GM12878 (cell line): ENCODE data around the gene AGBL3. TPM values are rescaled to one million over a fixed set of nuclear protein-coding genes. Genes with fewer than 3 reads are reported as not detected.

Experiments
- ATAC-seq: fragments of 200-7000 bp; cut with Tn5 transposase; 3 replicates; pipeline ENCODE4 v1.9.1; 2020; ENCODE audit warnings: mild to moderate bottlenecking, moderate library complexity
- BruUV-seq: library from RNA; stranded (reverse); fragments of 400-500 nt; replicated peaks from 2 replicates; lab custom pipeline; 2021; lab: Mats Ljungman, UMichigan
- CTCF ChIA-PET: fragments of 300-600 bp; sonication (Branson Sonifier 250); formaldehyde crosslinking; extraction: SDS; loops from one replicate; lab custom pipeline; 2021; ENCODE audit warnings: inconsistent platforms; lab: Yijun Ruan, JAX
- POLR2A ChIA-PET: fragments of 350-600 bp; formaldehyde crosslinking; extraction: SDS; loops from one replicate; lab custom pipeline; 2021; ENCODE audit warnings: inconsistent platforms; lab: Charles Lee
- RAD21 ChIA-PET: fragments of 300-600 bp; sonication (Branson Sonifier 250); formaldehyde crosslinking; loops from one replicate; lab custom pipeline; 2023; ENCODE audit warnings: antibody characterized with exemption; ENCODE audit not compliant: unreplicated experiment; lab: Charles Lee
- SMC1A ChIA-PET: fragments of 300-600 bp; sonication (Branson Sonifier 250); formaldehyde crosslinking; loops from one replicate; lab custom pipeline; 2023; ENCODE audit not compliant: unreplicated experiment, uncharacterized antibody; lab: Charles Lee
- DNase-seq: peaks from one replicate; pipeline ENCODE4 v3.0.0-alpha.2; 2011; ENCODE audit warnings: low read depth, low spot score
- FAIRE-seq: peaks from 3 replicates; lab custom pipeline; 2011; peaks lifted over from hg19 to GRCh38; lab: Jason Lieb, UNC
- H2AFZ ChIP-seq: 2 replicates; pipeline ENCODE4 v1.6.0; 2011; ENCODE audit warnings: low read depth, low read length, control low read depth; ENCODE audit not compliant: control insufficient read depth
- H3K27ac ChIP-seq: 2 replicates; pipeline ENCODE4 v1.5.1; 2011; ENCODE audit warnings: control low read depth; ENCODE audit not compliant: control insufficient read depth, insufficient read depth
- H3K27me3 ChIP-seq, 2 experiments: replicated peaks in 1 of 2; 2 replicates each; pipeline versions ENCODE4 v1.6.0 to v1.6.1; 2011; ENCODE audit warnings: low read length in 1 of 2; ENCODE audit not compliant: control insufficient read depth in 2 of 2, insufficient read depth in 2 of 2
- H3K36me3 ChIP-seq, 2 experiments: 2 replicates each; pipeline ENCODE4 v1.5.1; 2011; ENCODE audit warnings: low read length in 1 of 2; ENCODE audit not compliant: control insufficient read depth in 2 of 2, insufficient read depth in 2 of 2
- H3K4me1 ChIP-seq: 2 replicates; pipeline ENCODE4 v1.6.1; 2011; ENCODE audit warnings: mild to moderate bottlenecking, low read length, moderate library complexity, mixed read lengths; ENCODE audit not compliant: control insufficient read depth, insufficient read depth
- H3K4me2 ChIP-seq: 2 replicates; pipeline ENCODE4 v1.6.0; 2011; ENCODE audit warnings: control low read depth; ENCODE audit not compliant: control insufficient read depth, insufficient read depth
- H3K4me3 ChIP-seq: fragments of 200-600 bp; sonication (generic); 2 replicates; pipeline ENCODE4 v1.5.1; 2016
- H3K79me2 ChIP-seq: 2 replicates; pipeline ENCODE4 v1.6.0; 2011; ENCODE audit warnings: low read length; ENCODE audit not compliant: control insufficient read depth, insufficient read depth
- H3K9ac ChIP-seq: 2 replicates; pipeline ENCODE4 v1.8.0; 2011; ENCODE audit warnings: low read length, control low read depth, mixed read lengths; ENCODE audit not compliant: control insufficient read depth, insufficient read depth
- H3K9me3 ChIP-seq: replicated peaks from 3 replicates; pipeline ENCODE4 v1.5.1; 2011; ENCODE audit warnings: mild to moderate bottlenecking, low read length; ENCODE audit not compliant: control insufficient read depth, insufficient read depth
- H4K20me1 ChIP-seq: 2 replicates; pipeline ENCODE4 v1.6.0; 2011; ENCODE audit not compliant: control insufficient read depth, insufficient read depth
- CHD2 ChIP-seq: IDR thresholded peaks from 2 replicates; pipeline ENCODE4 v1.6.1; 2011; ENCODE audit warnings: low read depth, low read length, improper control_type of control experiment, borderline replicate concordance
- EP300 ChIP-seq, 2 experiments: fragments of 150-350 bp in 1 of 2; IDR thresholded peaks; 2 replicates each; pipeline ENCODE4 v1.6.1; 2011 to 2012; ENCODE audit warnings: low read depth in 2 of 2, low read length in 2 of 2, borderline replicate concordance in 1 of 2, improper control_type of control experiment in 1 of 2, inconsistent platforms in 1 of 2; ENCODE audit not compliant: control insufficient read depth in 1 of 2
- ESRRA ChIP-seq: IDR thresholded peaks from 2 replicates; pipeline ENCODE4 v1.6.1; 2012; ENCODE audit warnings: mild to moderate bottlenecking, low read length, improper control_type of control experiment
- KLF5 ChIP-seq: fragments of 450-650 bp; IDR thresholded peaks from 2 replicates; pipeline ENCODE4 v1.6.1; 2014; ENCODE audit warnings: mild to moderate bottlenecking; ENCODE audit not compliant: partially characterized antibody
- MAX ChIP-seq: IDR thresholded peaks from 2 replicates; pipeline ENCODE4 v1.6.1; 2012; ENCODE audit warnings: low read depth, low read length, improper control_type of control experiment
- MTA2 ChIP-seq: fragments of 450-650 bp; IDR thresholded peaks from 2 replicates; pipeline ENCODE4 v1.6.1; 2016; ENCODE audit warnings: low read depth, mild to moderate bottlenecking, moderate library complexity
- SMARCA5 ChIP-seq: fragments of 450-650 bp; IDR thresholded peaks from 2 replicates; pipeline ENCODE4 v1.6.1; 2017; ENCODE audit warnings: mild to moderate bottlenecking
- USF2 ChIP-seq: IDR thresholded peaks from 2 replicates; pipeline ENCODE4 v1.6.1; 2011; ENCODE audit warnings: low read depth, low read length, improper control_type of control experiment, borderline replicate concordance
- ZNF687 ChIP-seq: fragments of 450-650 bp; IDR thresholded peaks from 2 replicates; pipeline ENCODE4 v1.6.1; 2017; ENCODE audit warnings: mild to moderate bottlenecking, moderate library complexity
- WGBS: methylation state at CpG from one replicate; pipeline ENCODE4 v1.1.6; 2016; ENCODE audit warnings: low lambda C conversion rate; ENCODE audit not compliant: insufficient replicate concordance, insufficient coverage; ENCODE audit errors: missing lambda C conversion rate; 5-methylcytosine and 5-hydroxymethylcytosine counted together
- in situ Hi-C: fragments of 300-500 bp; cut with MboI; formaldehyde crosslinking; loops from 9 replicates; pipeline ENCODE4 v1.14.3; 2018; ENCODE audit warnings: mixed read lengths
- intact Hi-C: fragments of 100-400 bp; cut with micrococcal nuclease; formaldehyde crosslinking; loops from one replicate; pipeline ENCODE4 v1.14.2; 2022; ENCODE audit not compliant: unreplicated experiment
- polyA plus RNA-seq, 11 experiments: library from polyadenylated mRNA; depleted of rRNA in 4 of 11; unstranded in 6 of 11; stranded (reverse) in 5 of 11; fragments of >200 nt; fragmentation: Nextera tagmentation in 4 of 11; fragmentation: Illumina TruSeq in 1 of 11; extraction: Ambion mirVana in 4 of 11; extraction: Trizol in 1 of 11; gene quantifications; 1 replicate in 1 of 11; 2 replicates in 10 of 11; pipeline versions ENCODE4 v1.2.1 to v1.2.3, GENCODE V29; 2011 to 2016; ENCODE audit warnings: inconsistent platforms in 2 of 11, missing spikeins in 2 of 11, low read depth in 1 of 11
- total RNA-seq, 4 experiments: library from RNA; depleted of rRNA in 3 of 4; stranded (reverse); fragments of >200 nt in 3 of 4; fragmentation: Illumina TruSeq in 1 of 4; extraction: Trizol in 1 of 4; gene quantifications; 2 replicates each; pipeline versions ENCODE4 v1.2.1 to v1.2.3, GENCODE V29; 2013 to 2021
- TF ChIP-seq, protein P1 (sequence below): fragments of 450-650 bp; IDR thresholded peaks from 2 replicates; pipeline ENCODE4 v1.6.1; 2016; ENCODE audit warnings: mild to moderate bottlenecking

The AGBL3 gene
- total and polyA plus RNA-seq, 10 of the 15 experiments (the other 5 are each of a cell fraction or from before 2014, with no cell fraction given) = 0.82 to 12.4 (median 3.7) TPM

- Histone ChIP-seq H3K27ac (peak overlapping the region; percentile 99), H2AFZ (no peak overlapping the region), H3K4me1 (peaks cover 54% of the 10 kb centered on the region), H3K9me3 (no peaks in the 10 kb centered on the region), H3K36me3 (peaks cover 0 to 2% of the 10 kb centered on the region in 2 experiments; a peak in 1 of 4 replicates), H3K4me3 (peak overlapping the region; percentile 52; the same call in 1 of the 2 replicates), H3K79me2 (peaks cover 60% of the 10 kb centered on the region), H3K9ac (peak overlapping the region; percentile 58), H3K27me3 (no peaks in the 10 kb centered on the region), H3K4me2 (peak overlapping the region; percentile 36), H4K20me1 (no peaks in the 10 kb centered on the region)
- TF ChIP-seq ESRRA (no peak), CHD2 (0 out of 2 replicates have a peak, but pooled peaks have one; percentile 30), USF2 (no peak), MAX (peak; percentile 47; the same call in 1 of the 2 replicates), MTA2 (no peak), SMARCA5 (0 out of 2 replicates have a peak, but pooled peaks have one; percentile 18), KLF5 (no peak), EP300 (IDR thresholded peaks at IDR 0.05; ENCODE audit: borderline replicate concordance in 1 of 2, control insufficient read depth in 1 of 2, low read depth in 2 of 2, low read length in 2 of 2) (peak in 1 of 2 experiments; percentile 55; a peak in 1 of 4 replicates), ZNF687 (peak; percentile 73)
- TF ChIP-seq, protein P1, sequence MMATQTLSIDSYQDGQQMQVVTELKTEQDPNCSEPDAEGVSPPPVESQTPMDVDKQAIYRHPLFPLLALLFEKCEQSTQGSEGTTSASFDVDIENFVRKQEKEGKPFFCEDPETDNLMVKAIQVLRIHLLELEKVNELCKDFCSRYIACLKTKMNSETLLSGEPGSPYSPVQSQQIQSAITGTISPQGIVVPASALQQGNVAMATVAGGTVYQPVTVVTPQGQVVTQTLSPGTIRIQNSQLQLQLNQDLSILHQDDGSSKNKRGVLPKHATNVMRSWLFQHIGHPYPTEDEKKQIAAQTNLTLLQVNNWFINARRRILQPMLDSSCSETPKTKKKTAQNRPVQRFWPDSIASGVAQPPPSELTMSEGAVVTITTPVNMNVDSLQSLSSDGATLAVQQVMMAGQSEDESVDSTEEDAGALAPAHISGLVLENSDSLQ = peak; percentile 31; the same call in 1 of the 2 replicates
- peak; percentile 12 for ATAC-seq
- BruUV-seq = no TSS peak
- SMC1A ChIA-PET = interaction anchor here (0.5 to 15.4 kb wide), 14 partner anchors 14 to 218 kb away, joined by 3 to 293 read pairs (median 5); partner anchors contain the start of genes CYREN and TMEM140
- in situ Hi-C loops (loop anchor here (5.0 to 25.0 kb wide), 3 partner anchors 176 to 971 kb away; partner anchors contain the start of gene NUP205), intact Hi-C loops (no loop called here)
- CTCF ChIA-PET = interaction anchor here (0.7 to 12.7 kb wide), 8 partner anchors 38 to 196 kb away, joined by 3 to 157 read pairs (median 4); partner anchors contain the start of genes CYREN and TMEM140
- RAD21 ChIA-PET = interaction anchor here (0.7 to 9.0 kb wide), 14 partner anchors 67 to 357 kb away, joined by 3 to 154 read pairs (median 6); partner anchors contain the start of genes CYREN, TMEM140 and WDR91
- 84% methylated on average over 2 of the region's 2 CpGs for WGBS
- no peak for DNase-seq
- POLR2A ChIA-PET = interaction anchor here (0.5 to 8.3 kb wide), 10 partner anchors 157 to 218 kb away, joined by 3 to 121 read pairs (median 3); partner anchors contain the start of genes CYREN and TMEM140
- no peak for FAIRE-seq
Measured at GRCh38 chr7:134991469-134992339, 5.4 kb downstream of the AGBL3 start.
